HG02973 (cell line): ENCODE data around the gene ERC1.
"Not testable (repeated sequence)": the region's sequence is repeated elsewhere in the genome, so short reads cannot be mapped to it uniquely, and the experiment has no call there.

Experiments used
- ATAC-seq: cut with Tn5 transposase; IDR thresholded peaks from one replicate; pipeline ENCODE4 v1.9.1; 2021; ENCODE audit warnings: moderate library complexity; ENCODE audit not compliant: unreplicated experiment

Gene ERC1

DNA sequence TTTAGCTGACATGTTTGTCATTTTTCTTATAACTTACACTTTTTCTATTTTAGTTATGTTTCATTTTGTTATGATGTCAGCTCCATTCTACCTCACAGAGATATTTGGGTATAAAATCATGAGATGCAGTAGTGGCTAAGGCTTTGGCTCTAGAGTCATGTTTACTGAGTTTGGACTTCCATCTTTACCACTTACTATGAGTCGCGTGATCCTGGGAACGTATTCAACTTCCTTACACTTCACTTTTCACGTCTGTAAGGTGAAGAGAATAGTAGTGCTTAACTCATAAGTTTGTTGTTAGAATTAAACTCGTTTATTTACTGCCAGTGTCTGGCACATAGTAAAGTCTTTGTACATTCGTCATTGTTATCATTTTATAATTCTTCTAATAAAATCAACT is 126.3 kb downstream of the ERC1 start:
- ATAC-seq, result no peak

DNA sequence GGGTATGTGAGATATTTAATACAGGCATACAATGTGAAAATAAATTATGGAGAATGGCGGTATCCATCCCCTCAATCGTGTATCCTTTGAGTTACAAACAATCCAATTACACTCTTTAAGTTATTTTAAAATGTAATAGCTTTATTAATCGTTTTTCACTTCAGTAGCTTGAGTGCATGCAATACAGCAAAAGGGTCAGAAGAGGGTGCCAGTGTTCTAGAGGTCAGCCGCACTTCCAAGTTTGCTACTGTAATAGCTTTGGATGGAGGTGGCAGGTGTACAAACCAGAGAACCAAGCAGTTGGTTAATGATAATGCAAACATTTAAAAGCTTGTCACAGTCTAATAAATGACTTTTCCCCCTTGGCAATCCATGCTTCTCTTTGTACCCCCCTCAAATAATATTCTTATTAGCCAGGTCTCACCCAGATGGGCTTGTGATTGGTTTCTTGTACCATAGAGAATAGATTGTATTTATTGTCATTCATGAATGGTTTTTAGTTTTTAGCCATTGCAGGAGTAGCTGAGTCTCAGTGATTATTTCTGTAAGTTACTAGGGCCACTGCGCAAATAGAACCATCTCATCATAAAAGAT is 127.0 kb downstream of the ERC1 start:
- no peak for ATAC-seq

DNA sequence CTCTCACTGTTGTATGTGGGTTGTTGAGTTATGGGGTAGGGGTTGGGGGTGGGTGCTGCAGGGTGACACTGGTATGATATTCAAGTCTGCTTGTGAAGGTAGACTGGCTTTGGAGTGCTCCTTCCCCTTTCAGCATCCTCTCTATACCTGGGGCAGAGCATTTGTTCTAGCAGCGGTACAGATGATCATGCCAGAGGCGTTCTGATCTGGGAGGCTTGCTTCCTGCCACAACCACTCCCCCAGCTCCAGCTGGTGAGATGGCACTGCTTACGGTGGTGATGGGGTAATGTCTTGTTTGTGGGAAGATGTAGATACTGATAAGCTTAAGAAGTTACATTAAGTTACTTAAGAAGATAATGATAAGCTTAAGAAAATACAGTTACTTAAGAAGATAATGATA is 131.8 kb downstream of the ERC1 start:
- ATAC-seq, result no peak

DNA sequence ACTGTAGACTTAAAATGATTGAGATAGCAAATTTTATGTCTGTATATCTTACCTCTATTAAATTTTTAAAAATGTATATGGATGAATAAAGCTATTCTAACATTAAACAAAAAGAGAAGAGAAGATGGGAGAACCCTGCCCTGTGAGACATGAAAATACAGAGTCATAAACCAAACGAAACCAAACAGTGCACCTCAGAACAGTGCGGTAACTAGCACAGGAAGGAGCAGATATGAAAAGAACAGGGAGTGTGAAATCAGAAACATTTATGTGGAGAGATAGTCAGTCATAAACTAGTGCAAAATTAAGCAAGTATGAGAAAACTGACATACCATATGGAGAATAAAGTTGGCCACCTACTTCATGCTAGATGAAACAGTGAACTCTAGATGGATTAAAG is 135.1 kb downstream of the ERC1 start:
- ATAC-seq, result no peak

DNA sequence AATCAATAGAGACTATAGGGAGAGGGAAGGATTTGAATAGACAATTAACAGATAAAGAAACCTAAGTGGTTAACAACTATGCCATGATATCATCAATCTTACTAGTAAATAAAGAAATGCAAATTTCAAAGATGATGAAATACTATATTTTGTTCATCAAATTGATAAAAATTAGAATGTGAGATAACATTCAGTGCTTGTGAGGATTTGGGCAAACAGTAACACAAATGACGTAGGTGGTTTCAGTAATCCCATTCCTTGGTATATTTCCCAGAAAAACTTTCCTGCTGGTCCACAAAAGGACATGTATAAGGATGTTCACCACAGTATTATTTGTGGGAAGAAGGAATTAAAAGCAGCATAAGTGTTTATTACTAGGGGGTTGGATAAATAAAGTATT is 136.0 kb downstream of the ERC1 start:
- no peak for ATAC-seq

DNA sequence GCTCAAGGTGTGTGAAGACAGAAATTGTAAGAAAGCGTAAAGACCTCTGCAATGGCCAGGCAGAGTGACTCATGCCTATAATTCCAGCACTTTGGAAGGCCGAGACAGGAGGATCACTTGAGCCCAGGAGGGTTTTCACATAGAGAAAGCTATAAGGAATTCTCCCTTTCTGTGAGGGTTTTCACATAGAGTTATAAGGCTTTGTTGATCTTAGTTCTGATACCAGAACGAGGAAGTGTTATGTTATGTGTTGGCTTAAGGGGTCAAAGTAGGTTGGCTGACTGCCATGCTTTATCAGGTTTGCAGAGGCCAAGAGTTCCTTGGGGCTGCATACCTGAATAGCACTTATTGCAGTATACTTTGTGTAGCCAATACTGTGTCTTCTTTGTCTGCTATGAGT is 139.1 kb downstream of the ERC1 start:
- no peak for ATAC-seq

DNA sequence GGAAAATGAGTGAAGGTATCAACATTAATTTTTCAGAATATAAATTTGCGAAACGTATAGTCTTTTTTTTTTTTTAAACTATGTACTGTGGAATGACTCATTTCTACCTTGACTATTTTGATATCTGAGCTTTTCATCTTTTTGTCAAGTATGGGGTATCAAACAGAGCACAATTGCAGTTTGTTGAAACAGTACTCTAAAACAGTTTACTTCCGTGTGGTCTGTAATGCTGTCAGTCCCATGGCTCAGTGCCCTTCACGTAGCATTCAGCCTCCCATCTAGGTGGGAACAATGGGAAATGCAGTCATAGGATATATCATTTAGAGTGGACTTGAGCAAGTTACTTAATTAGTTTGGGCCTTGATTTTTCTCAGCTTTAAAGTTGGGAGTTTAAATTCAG is 139.5 kb downstream of the ERC1 start:
- no peak for ATAC-seq

DNA sequence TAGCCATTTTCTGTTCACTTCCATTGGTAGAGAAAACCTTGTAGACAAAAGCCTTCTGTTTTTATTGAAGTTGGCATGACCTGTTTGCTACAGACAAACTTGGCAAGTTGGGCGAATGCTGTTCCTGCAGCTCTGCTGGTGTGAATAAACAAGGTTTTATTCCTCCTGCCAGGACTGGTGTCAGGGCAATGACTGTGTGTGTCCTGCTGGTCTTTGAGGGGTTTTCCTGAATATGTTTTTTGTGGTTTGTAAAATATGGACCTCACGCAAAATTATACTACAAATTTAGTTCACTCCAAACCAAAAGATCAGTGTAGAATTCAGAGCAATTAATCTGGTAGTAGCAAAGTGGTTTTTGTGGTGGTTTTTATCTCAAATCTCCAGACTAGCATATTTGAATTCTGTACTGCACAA is 140.8 kb downstream of the ERC1 start:
- no peak for ATAC-seq

DNA sequence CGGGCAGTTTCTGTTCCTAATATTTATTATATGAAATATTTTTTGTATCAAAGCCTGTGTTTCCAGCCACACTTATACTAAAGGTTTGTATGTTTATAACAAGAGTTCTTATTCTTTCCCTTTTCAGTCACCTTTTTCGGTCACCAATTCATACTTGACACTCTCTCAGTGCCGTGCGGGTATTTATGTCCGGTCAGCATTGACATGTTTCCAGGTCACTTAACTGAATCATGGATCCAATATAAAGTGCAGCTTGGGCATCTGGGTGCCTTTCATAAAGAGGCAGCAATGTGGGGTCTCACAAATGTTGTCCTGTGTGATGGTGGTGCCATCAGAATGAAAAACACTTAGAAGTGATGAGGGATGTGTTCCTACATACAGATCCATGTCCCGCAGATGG is 141.3 kb downstream of the ERC1 start:
- ATAC-seq, result no peak

DNA sequence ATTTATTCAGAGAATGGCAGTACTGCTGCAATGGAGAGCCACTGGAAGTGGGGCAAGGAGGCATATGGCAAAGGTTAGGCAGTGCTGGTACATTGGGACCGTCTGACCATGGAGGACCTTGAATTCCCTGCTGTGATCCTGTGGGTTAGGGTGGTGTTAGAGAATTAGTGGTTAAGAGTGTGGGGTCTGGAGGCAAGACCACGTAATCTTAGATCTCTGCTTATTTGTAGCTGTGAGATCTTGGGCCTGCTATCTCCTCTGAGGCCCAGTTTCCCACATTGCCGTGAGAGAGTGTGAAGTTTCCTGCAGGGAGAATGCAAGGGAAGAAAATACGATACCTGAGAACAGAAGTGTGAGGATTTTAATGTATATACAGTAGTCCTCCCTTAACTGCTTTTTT is 147.7 kb downstream of the ERC1 start:
- no peak for ATAC-seq

DNA sequence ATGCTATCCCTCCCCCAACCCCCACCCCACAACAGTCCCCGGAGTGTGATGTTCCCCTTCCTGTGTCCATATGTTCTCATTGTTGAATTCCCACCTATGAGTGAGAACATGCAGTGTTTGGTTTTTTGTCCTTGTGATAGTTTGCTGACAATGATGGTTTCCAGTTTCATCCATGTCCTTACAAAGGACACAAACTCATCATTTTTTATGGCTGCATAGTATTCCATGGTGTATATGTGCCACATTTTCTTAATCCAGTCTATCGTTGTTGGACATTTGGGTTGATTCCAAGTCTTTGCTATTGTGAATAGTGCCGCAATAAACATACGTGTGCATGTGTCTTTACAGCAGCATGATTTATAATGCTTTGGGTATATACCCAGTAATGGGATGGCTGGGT is 155.7 kb downstream of the ERC1 start:
- not testable (repeated sequence) for ATAC-seq

DNA sequence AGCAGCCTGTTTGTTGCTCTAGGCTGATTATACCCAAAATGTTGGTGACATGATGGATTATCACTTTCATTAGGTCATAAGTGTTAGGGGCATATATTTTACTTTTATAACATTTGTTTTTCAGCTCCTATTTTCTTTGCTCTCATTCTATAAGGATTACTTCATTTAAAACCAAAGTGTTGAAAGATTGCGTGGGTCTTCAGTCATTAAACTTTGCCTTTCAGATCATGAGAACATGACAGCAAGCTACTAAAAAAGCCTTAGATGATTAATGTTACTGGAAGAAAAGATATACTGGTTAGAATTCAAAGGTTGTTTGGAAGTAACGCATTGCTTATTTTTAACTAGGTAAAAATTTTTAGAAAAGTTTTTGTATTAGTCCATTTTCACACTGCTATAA is 156.8 kb downstream of the ERC1 start:
- no peak for ATAC-seq

DNA sequence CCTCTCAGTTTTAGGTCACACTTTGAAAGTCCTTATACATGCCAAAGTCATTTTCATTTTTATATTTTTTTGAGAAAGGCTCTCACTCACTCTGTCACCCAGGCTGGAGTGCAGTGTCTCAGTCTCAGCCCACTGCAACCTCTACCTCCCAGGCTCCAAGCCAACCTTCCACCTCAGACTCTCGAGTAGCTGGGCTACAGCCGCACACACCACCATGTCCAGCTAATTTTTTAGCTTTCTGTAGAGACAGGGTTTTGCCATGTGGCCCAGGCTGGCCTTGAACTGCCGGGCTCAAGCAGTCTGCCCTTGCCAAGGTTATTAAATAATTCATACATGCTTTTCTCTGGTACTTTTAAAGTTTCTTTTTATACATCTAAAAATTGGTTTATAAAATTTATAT is 166.0 kb downstream of the ERC1 start:
- no peak for ATAC-seq

DNA sequence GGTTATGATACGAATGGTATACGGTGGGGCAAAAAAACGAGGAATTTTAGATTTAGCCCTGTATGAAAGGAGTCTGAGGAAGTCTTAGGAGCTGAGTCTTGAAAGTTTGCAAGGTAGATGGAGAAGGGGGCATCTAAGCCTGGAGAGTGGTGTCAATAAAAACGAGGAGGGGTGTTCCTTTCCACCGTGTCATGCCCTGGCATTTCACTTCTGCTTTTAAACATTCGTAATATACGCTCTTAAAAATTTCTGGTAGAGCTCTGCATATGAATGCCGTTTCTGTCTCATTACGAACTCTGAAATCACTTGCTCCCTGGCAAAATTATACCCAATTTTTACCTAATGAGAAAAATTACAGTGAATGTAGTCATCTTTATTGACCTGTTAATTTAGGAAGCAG is 170.2 kb downstream of the ERC1 start:
- no peak for ATAC-seq

DNA sequence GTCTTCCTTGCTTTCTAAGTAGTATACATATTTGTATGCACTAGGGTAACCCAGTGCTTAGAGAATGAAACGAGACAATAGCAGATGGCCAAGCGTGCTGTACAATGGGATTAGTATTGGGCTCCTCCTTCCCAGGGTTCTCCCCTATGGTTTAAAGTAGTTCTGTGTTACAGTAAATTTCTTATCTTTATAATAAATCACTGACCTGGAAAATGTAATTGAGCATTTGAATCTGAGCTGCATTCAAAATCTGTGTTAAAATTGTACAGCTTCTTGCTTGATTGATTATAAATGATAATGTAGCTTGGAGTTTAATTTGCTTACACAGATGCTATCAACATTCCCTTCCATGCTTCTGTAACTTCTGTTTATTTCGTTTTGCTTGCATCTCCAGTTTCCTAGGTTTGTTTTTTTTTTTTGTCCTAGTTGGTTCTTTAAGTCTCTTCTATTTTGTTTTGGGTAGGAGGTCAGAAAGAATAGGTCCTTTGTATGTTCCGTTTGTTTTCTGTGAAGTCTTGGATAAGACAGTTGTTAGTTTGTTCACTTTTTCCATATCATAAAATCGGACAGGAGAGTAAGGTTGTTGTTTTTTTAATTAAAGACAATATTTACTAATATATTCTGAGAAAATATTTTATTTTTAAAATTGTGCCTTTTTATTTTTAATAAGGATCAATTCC is 171.2 kb downstream of the ERC1 start:
- ATAC-seq, result no peak

DNA sequence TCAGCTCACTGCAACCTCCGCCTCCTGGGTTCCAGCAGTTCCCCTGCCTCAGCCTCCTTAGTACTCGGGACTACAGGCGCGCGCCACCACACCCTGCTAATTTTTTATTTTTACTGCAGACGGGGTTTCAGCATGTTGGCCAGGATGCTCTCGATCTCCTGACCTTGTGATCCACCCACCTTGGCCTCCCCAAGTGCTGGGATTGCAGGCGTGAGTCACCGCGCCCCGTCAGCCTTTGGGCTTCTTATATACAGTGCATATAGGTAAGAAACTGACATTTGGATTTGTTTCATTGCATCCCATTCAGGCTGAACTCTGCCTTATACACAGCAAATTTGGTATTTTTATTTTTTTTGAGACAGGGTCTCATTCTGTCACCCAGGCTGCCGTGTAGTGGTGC is 176.8 kb downstream of the ERC1 start:
- no peak for ATAC-seq

DNA sequence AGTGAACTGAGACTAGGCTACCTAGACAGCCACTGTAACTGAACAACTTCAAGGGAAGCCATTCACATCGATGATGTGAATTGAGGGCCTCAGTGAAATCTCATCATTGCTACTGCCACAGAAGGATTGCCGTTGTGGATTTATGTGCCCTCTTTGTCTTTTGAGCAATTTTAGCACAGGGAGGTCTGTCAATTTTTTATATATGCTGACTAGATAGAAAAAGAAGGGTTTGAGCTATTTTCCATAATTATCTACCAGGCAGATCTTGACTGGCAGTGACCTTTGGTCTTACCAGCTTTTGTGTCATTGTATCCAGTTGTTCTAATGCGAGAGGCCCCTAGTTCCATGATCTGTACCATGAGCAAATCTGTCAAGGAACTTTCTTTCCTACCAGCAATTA is 179.4 kb downstream of the ERC1 start:
- no peak for ATAC-seq

DNA sequence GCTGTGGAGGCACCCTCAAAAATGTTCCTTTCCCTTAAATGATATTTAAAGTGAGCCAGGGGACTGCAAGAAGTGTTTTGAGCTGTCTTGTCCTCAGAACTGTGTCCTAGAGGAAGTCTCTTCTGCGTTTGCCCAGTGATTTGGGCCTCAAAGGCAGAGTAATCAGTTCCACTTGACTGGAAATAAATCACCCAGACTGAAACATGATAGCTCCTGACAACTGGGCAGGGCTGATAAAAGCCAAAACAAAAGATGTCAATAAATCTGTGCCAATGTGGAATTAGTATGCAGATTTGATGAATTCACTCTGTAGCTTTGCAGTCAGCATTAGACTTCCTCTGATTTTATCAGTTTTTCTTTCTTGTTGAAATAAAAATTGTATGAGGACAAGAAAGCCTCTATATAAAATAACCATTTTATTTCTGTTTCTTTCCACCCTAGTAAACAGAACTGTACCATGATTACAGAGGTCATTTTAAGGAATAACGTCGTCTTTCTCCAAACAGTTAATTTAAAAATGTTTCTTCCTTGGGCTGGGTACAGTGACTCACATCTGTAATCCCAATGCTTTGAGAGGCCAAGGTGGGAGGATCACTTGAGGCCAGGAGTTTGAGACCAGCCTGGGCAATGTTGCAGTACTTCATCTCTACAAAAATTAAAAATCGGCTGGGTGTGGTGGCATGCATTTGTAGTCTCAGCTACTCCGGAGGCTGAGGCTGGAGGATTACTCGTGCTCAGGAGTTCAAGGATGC is 180.8 kb downstream of the ERC1 start:
- ATAC-seq, result no peak

DNA sequence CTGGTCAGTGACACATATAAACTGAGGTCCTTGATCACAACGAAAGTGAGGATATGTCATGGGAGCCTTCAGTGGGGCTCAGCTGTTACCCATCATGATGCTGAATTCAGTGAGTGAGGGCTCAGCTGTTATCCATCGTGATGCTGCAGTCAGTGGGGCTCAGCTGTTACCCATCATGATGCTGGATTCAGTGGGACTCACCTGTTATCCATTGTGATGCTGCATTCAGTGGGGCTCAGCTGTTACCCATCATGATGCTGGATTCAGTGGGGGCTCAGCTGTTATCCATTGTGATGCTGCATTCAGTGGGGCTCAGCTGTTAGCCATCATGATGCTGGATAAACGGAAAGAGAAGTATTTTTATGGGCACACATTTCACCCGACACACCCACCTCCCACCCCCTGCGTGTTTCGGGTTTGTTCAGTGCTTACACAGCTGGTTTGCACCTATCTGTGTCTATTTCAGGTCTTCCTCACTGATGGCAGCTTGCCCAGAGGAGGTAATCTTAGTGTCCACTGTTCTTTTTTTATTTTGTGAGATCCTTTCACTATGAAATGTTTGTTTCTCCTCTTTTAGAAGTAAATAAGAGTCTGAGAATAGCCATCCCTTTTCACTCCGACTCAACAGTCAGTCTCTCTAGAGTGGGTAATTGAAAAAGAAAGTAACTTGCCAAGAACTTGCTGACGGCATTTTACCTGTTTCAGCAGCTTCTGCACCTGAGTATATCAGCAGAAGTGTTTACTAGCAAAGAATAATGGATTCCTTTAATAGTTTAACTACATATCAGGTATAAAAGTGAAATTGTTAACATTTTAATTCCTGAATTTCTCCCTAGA is 183.0 kb downstream of the ERC1 start:
- ATAC-seq, result no peak

DNA sequence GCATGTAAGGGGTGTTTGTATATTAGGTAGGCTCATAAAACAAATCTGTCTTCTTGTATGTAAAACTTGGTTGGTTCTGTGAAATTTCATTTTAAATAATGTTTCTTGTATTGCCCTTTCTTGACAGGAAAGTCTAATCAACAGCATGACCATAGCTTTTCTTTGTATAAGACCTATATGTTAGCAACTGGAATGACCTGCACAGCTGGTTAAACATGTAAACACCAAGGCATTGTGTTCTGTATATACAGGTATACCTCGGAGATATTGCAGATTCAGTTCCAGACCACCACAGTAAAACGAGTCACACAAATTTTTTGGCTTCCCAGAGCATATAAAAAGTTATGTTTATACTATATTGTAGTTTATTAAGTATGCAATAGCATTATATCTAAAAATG is 183.6 kb downstream of the ERC1 start:
- ATAC-seq, result no peak

DNA sequence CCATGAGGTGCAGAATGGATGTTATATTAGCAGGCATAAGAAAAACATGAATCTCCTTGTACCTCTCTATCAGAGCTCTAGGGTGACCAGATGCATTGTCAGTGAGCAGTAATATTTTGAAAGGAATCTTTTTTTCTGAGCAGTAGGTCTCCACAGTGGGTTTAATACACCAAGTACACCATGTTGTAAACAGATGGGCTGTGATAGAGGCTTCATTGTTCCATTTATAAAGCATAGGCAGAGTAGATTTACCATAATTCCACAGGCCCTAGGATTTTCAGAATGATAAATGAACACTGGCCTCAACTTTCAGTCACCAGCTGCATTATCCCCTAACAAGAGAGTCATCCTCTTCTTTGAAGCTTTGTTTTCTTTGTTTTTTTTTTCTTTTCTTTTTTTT is 185.2 kb downstream of the ERC1 start:
- no peak for ATAC-seq

DNA sequence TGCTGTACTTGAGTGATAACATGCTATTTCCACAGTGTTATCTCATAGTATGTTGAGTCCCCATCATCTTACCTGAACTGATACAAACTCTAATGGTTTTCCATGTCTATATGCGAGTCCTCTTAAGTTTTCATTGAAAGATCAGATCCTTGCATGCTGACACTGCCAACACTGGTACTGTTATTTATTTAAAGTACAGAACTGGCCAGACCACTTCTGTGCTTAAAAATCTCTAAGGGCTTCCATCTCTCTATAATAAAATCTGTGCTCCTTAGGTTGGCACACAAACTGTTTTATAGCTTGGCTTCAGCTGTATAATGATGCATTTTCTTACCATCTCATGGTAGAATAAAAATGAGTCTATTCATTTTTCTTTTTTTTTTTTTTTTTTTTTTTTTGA is 188.1 kb downstream of the ERC1 start:
- no peak for ATAC-seq
